Bronchial epithelial cell (primary cell): ENCODE data around the gene RPRD1B. TPM values are rescaled to one million over a fixed set of nuclear protein-coding genes. Genes with fewer than 3 reads are reported as not detected.
A peak's percentile ranks its signal among the peaks of the same experiment; 100 is the strongest.

Experiments
- DNase-seq: peaks from one replicate; pipeline ENCODE4 v3.0.0-alpha.2; 2010; ENCODE audit warnings: low read depth
- FAIRE-seq: peaks from 2 replicates; lab custom pipeline; 2011; peaks lifted over from hg19 to GRCh38; lab: Jason Lieb, UNC
- H3K27me3 ChIP-seq: 2 replicates; pipeline ENCODE4 v1.5.1; 2011; ENCODE audit warnings: low read length; ENCODE audit not compliant: control insufficient read depth, insufficient read depth
- H3K36me3 ChIP-seq: 2 replicates; pipeline ENCODE4 v1.5.1; 2011; ENCODE audit warnings: low read length; ENCODE audit not compliant: control insufficient read depth, insufficient read depth
- H3K4me3 ChIP-seq: 2 replicates; pipeline ENCODE4 v1.5.1; 2011; ENCODE audit warnings: mild to moderate bottlenecking, low read depth, low read length, control low read depth
- CTCF ChIP-seq: IDR thresholded peaks from 2 replicates; pipeline ENCODE4 v1.5.1; 2011; ENCODE audit warnings: mild to moderate bottlenecking, moderate library complexity, low read length, control low read depth, inconsistent platforms; ENCODE audit not compliant: insufficient read depth, severe bottlenecking
- total RNA-seq: library from RNA; depleted of rRNA; stranded (reverse); fragments of >200 nt; gene quantifications from 2 replicates; pipeline ENCODE4 v1.2.1, GENCODE V29; 2014

The RPRD1B gene
- total RNA-seq, 1 donor from 2014 or later, result 18.7 TPM

GRCh38 chr20:38125157-38126056 is 91.9 kb downstream of the RPRD1B start:
- DNase-seq (peak; percentile 54), FAIRE-seq (no peak)
- H3K27me3 ChIP-seq, result no peaks in the 10 kb centered on the region
- H3K4me3 ChIP-seq, result no peak overlapping the region
- peak; percentile 20 for TF ChIP-seq CTCF
- H3K36me3 ChIP-seq, result no peaks in the 10 kb centered on the region

- no peak for FAIRE-seq
- DNase-seq, result no peak
- H3K36me3 ChIP-seq, result no peaks in the 10 kb centered on the region
Measured at GRCh38 chr20:38126146-38126921, 92.8 kb downstream of the RPRD1B start.

GRCh38 chr20:38126932-38127621 is 93.5 kb downstream of the RPRD1B start:
- no peak for TF ChIP-seq CTCF
- Histone ChIP-seq H3K27me3 (no peaks in the 10 kb centered on the region), H3K4me3 (no peak overlapping the region), H3K36me3 (no peaks in the 10 kb centered on the region)
- peak; percentile 68 for DNase-seq
- FAIRE-seq, result no peak

More at GRCh38 chr20:38126146-38126921, 92.8 kb downstream of the RPRD1B start:
- Histone ChIP-seq H3K27me3 (no peaks in the 10 kb centered on the region), H3K4me3 (no peak overlapping the region)
- TF ChIP-seq CTCF, result no peak

DNA sequence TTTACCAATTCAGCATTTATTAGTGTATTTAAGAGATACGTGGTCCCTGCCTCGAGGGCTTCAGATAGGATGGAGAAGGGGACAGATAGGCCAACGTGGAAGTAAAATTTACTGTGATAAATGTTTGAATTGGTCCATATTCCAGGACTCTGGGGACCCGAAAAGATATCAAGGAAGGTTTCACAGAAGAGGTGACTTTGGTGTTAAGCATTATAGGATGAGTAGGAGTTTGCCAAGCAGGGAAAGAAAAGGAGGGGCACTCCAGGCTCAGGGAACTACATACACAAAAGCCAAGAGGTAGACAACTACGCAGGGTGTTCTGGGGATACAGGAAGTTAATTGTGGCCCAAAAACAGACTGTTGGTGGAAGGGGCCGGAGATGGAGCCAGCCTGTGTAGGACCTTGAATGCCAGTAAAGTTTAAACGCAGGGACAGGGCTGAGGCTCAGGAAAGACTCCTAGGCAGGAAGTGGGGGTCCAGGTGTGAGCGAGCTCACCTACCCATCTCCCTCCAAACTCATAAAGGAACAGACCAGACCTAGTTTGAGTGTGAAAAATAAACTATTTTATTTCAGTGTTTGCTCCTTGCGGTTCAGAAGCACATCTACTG is 94.5 kb downstream of the RPRD1B start:
- FAIRE-seq, result no peak
- H3K27me3 ChIP-seq, result no peaks in the 10 kb centered on the region
- no peak overlapping the region for H3K4me3 ChIP-seq
- TF ChIP-seq CTCF, result no peak
- no peaks in the 10 kb centered on the region for H3K36me3 ChIP-seq
- DNase-seq, result no peak

DNA sequence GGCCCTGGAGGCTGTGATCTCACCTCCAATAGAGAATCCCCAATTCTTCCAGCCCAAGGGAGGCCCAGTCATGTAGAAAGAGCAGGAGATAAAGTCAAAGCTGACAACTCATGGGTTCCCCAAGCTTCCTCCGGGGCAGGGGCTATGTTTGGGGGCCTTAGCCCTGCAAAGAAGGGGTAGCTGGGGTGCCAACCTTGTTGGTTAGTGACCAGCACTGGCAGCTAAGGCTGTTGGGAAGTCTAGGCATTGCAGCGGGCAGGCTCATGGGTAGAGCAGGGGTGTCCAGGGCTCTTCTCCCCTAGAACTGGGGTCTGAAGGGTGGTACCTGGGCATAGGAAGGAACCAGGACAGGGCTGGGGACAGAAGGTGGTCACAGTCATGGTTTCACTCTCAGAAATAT is 95.1 kb downstream of the RPRD1B start:
- TF ChIP-seq CTCF, result no peak
- H3K27me3 ChIP-seq, result no peaks in the 10 kb centered on the region
- FAIRE-seq (no peak), DNase-seq (no peak)
- no peaks in the 10 kb centered on the region for H3K36me3 ChIP-seq
- no peak overlapping the region for H3K4me3 ChIP-seq
